CD4-positive, CD25-positive, alpha-beta regulatory T cell (primary cell): ENCODE data around the gene PARVA. TPM values are rescaled to one million over a fixed set of nuclear protein-coding genes. Genes with fewer than 3 reads are reported as not detected.

Experiments used
- ATAC-seq, 2 donors: fragments of 150-1000 bp; cut with Tn5 transposase; one replicate each; pipeline ENCODE4 v1.10.0; 2021; ENCODE audit warnings: low read depth in 2 of 2, moderate number of reproducible peaks in 2 of 2, moderate library complexity in 1 of 2
- DNase-seq, 3 donors: peaks; one replicate each; pipeline versions ENCODE4 v3.0.0 to v3.0.0-alpha.2; 2012 to 2022; ENCODE audit warnings: mixed read lengths in 1 of 3
- H3K27ac ChIP-seq: one replicate; pipeline ENCODE4 v1.7.0; 2013; ENCODE audit warnings: mild to moderate bottlenecking, low read length; ENCODE audit not compliant: insufficient read depth, poor library complexity, severe bottlenecking
- H3K27me3 ChIP-seq: one replicate; pipeline ENCODE4 v1.7.0; 2013; ENCODE audit warnings: low read length; ENCODE audit not compliant: control insufficient read depth, insufficient read depth
- H3K36me3 ChIP-seq: one replicate; pipeline ENCODE4 v1.7.0; 2013; ENCODE audit warnings: mild to moderate bottlenecking, low read length, moderate library complexity; ENCODE audit not compliant: control insufficient read depth, insufficient read depth
- H3K4me1 ChIP-seq: 2 replicates; pipeline ENCODE4 v1.7.0; 2013; ENCODE audit warnings: mild to moderate bottlenecking, low read length; ENCODE audit not compliant: insufficient read depth, control insufficient read depth, poor library complexity, severe bottlenecking
- H3K4me3 ChIP-seq: one replicate; pipeline ENCODE4 v1.7.0; 2013; ENCODE audit warnings: low read depth, mild to moderate bottlenecking, low read length, moderate library complexity
- H3K9me3 ChIP-seq, 2 experiments: 1 replicate in 1 of 2; 2 replicates in 1 of 2; pipeline ENCODE4 v1.7.0; 2013; ENCODE audit warnings: low read length in 2 of 2, mild to moderate bottlenecking in 1 of 2, moderate library complexity in 1 of 2; ENCODE audit not compliant: control insufficient read depth in 2 of 2
- H3K27ac Mint-ChIP-seq, 3 donors: one replicate each; pipeline ENCODE4 v1.8.0; 2020 to 2022; ENCODE audit warnings: mild to moderate bottlenecking in 3 of 3, mixed read lengths in 3 of 3, moderate library complexity in 2 of 3
- H3K27me3 Mint-ChIP-seq: one replicate; pipeline ENCODE4 v1.8.0; 2022; ENCODE audit warnings: mild to moderate bottlenecking, mixed read lengths
- H3K36me3 Mint-ChIP-seq: one replicate; pipeline ENCODE4 v1.8.0; 2020; ENCODE audit warnings: mixed read lengths
- H3K4me1 Mint-ChIP-seq, 4 donors: one replicate each; pipeline ENCODE4 v1.8.0; 2020 to 2022; ENCODE audit warnings: mixed read lengths in 4 of 4, mild to moderate bottlenecking in 1 of 4
- H3K4me3 Mint-ChIP-seq, 4 donors: one replicate each; pipeline ENCODE4 v1.8.0; 2020 to 2022; ENCODE audit warnings: mild to moderate bottlenecking in 4 of 4, mixed read lengths in 4 of 4, moderate library complexity in 3 of 4
- H3K9me3 Mint-ChIP-seq, 7 donors: one replicate each; pipeline ENCODE4 v1.8.0; 2020 to 2022; ENCODE audit warnings: mixed read lengths in 7 of 7, mild to moderate bottlenecking in 3 of 7, moderate library complexity in 2 of 7
- polyA plus RNA-seq, 4 donors: library from polyadenylated mRNA; unstranded; fragments of 300-500 nt; fragmentation: Illumina TruSeq; gene quantifications; one replicate each; pipeline ENCODE4 v1.2.3, GENCODE V29; 2021
- total RNA-seq: library from RNA; stranded (reverse); gene quantifications from one replicate; pipeline ENCODE4 v1.2.3, GENCODE V29; 2022

PARVA gene
- total and polyA plus RNA-seq, 5 donors from 2014 or later, result 0.09 to 0.31 (median 0.24) TPM; not detected in 1

DNA sequence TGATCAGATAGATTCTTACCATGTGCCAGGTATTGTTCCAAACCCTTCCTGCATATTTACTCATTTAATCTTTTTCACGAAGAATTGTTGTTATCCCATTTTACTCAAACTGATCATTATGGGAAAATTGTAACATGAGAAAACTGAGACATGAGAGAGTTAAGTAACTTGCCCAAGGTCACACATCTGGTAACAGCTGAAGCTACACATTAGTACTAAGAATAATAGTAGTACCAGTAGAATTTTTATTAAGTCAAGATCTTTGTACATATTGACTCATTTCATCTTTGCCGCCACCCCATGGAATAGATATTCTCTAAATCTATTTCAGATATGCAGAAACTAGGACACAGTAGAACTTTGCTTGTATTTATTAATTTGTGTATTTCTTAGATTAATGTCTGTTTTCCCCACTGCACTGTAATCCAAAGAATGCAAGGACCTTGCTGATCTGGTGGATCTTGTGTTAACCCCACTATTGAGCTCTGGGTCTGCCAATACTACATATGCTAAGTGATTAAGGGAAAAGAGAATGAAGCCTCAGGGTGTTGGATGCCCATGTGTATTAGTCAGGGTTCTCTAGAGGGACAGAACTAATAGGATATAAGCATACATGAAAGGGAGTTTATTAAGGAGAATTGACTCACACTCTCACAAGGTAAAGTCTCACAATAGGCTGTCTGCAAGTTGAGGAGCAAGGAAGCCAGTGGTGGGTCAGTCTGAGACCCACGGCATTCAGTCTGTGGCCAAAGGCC, 72.8 kb downstream of the PARVA start:
- H3K27me3 ChIP-seq, result peaks cover 3% of the 10 kb centered on the region
- peak overlapping the region in 1 of 3 donors; percentile 12 for H3K27ac Mint-ChIP-seq
- no peaks in the 10 kb centered on the region for H3K9me3 ChIP-seq
- H3K36me3 ChIP-seq, result no peaks in the 10 kb centered on the region
- H3K9me3 Mint-ChIP-seq, result peaks cover 0 to 1% (median 0%) of the 10 kb centered on the region in 7 donors
- no peaks in the 10 kb centered on the region for H3K4me1 Mint-ChIP-seq
- peaks cover 5% of the 10 kb centered on the region for H3K27me3 Mint-ChIP-seq
- H3K36me3 Mint-ChIP-seq, result no peaks in the 10 kb centered on the region
- H3K4me3 Mint-ChIP-seq, result no peak overlapping the region
- H3K4me1 ChIP-seq, result no peaks in the 10 kb centered on the region
- DNase-seq, result no peak
- ATAC-seq, result no peak
- H3K27ac ChIP-seq, result no peak overlapping the region
- H3K4me3 ChIP-seq, result no peak overlapping the region

DNA sequence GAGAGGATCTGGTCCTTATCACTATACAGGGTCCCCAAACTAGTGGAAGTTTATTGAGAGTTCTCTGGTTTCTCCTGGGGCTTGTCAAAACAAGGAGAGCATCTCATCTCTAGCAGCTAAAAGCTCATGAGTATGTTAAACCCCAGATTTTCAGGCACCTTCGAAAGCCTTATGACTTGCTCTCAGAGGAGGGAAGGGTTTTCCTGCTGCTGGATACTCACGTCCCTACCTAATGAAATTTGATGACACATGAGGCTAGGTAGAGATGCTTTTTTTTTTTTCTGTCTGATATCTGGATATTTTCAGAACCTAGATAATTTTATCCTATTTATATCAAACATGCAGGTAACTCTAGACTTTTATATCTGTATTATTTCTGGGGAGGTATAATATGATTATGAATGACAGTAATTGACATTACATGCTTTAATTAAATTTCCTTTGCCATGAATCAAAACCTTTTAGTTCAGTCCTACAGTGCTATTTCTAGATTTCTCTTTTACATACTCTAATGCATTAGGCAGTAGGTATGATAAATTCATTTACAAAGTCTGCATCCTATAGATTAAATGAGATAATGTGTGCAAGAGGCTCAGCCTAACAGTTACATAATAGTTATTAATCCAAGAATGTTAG, 73.9 kb downstream of the PARVA start:
- Mint-ChIP-seq H3K27ac (no peak overlapping the region), H3K4me3 (no peak overlapping the region), H3K4me1 (no peaks in the 10 kb centered on the region), H3K36me3 (no peaks in the 10 kb centered on the region), H3K9me3 (no peaks in the 10 kb centered on the region), H3K27me3 (peaks cover 5% of the 10 kb centered on the region)
- H3K27me3 ChIP-seq, result peaks cover 3% of the 10 kb centered on the region
- no peaks in the 10 kb centered on the region for H3K4me1 ChIP-seq
- H3K9me3 ChIP-seq, result no peaks in the 10 kb centered on the region
- DNase-seq (no peak), ATAC-seq (no peak)
- no peak overlapping the region for H3K27ac ChIP-seq
- no peak overlapping the region for H3K4me3 ChIP-seq
- no peaks in the 10 kb centered on the region for H3K36me3 ChIP-seq

DNA sequence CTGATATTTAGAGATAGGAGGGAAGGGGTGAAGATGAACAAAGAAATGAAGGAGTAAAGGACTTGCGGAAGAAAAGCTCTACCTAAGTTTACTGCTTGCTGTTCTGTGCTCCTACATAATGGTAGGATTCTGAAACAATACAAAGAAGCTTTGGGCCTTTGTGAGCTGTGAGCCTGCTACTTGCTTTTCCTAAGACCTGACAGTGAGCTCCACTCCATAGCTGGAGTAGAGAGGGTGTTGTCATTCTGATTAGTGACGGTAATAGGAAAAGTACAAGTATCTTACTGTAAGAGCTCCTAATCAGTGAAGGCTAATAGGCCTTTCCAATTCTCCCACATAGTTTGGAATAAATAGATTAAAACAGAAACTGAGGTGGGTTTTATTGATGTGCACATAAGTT, 75.9 kb downstream of the PARVA start:
- Histone ChIP-seq H3K36me3 (no peaks in the 10 kb centered on the region), H3K4me1 (no peaks in the 10 kb centered on the region), H3K27me3 (peaks cover 2% of the 10 kb centered on the region), H3K9me3 (no peaks in the 10 kb centered on the region), H3K4me3 (no peak overlapping the region), H3K27ac (no peak overlapping the region)
- Mint-ChIP-seq H3K4me1 (no peaks in the 10 kb centered on the region), H3K27ac (no peak overlapping the region), H3K36me3 (no peaks in the 10 kb centered on the region), H3K4me3 (no peak overlapping the region), H3K27me3 (peaks cover 4% of the 10 kb centered on the region), H3K9me3 (peaks cover 0 to 2% (median 0%) of the 10 kb centered on the region in 7 donors)
- DNase-seq (no peak), ATAC-seq (no peak)

DNA sequence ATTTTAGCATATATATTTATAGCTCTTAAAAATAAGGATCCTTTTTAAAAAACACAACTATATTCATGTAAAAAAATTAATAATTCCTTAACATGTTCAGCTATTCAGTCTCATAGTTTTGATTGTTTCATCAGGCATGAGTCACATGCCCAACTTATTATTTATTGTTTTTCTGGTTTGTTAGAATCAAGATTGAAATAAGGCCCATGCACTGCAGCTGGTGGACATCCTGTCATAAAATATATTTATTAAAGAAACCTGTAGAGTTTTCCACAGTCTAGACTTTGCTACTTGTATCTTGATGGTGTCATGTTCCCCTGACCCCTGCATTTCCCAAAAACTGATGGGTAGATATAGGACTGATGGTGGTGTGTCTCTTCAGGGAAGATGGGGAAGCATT, 77.4 kb downstream of the PARVA start:
- Mint-ChIP-seq H3K27ac (no peak overlapping the region), H3K9me3 (peaks cover 0 to 2% (median 0%) of the 10 kb centered on the region in 7 donors), H3K27me3 (no peaks in the 10 kb centered on the region), H3K4me1 (no peaks in the 10 kb centered on the region), H3K4me3 (no peak overlapping the region), H3K36me3 (no peaks in the 10 kb centered on the region)
- Histone ChIP-seq H3K27me3 (no peaks in the 10 kb centered on the region), H3K36me3 (no peaks in the 10 kb centered on the region), H3K27ac (no peak overlapping the region), H3K4me1 (no peaks in the 10 kb centered on the region), H3K9me3 (no peaks in the 10 kb centered on the region), H3K4me3 (no peak overlapping the region)
- DNase-seq (no peak), ATAC-seq (no peak)

DNA sequence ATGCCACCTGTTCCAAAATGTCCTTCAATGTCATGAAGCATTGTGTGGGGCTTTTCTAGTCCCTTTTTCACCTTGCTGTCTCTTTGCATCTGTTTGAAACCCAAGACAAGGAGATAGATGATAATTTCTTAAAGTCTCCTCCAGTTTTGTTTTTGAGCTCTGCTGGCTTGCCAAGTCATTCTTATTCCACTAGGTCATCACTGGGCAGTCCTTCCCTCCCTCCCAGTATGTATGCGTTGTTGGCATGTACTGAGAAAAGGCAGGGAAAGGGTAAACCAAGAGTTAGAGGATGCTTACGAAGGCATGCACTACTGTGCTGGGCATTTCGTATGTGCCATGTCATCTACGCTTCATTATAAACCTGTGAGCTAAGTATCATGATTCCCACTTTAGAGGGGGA, 78.6 kb downstream of the PARVA start:
- H3K4me1 Mint-ChIP-seq, result no peaks in the 10 kb centered on the region
- H3K9me3 ChIP-seq, result no peaks in the 10 kb centered on the region
- H3K27me3 Mint-ChIP-seq, result no peaks in the 10 kb centered on the region
- ATAC-seq (no peak), DNase-seq (no peak)
- no peak overlapping the region for H3K27ac ChIP-seq
- no peaks in the 10 kb centered on the region for H3K36me3 ChIP-seq
- H3K27ac Mint-ChIP-seq, result no peak overlapping the region
- no peaks in the 10 kb centered on the region for H3K4me1 ChIP-seq
- no peaks in the 10 kb centered on the region for H3K36me3 Mint-ChIP-seq
- H3K4me3 Mint-ChIP-seq, result no peak overlapping the region
- no peaks in the 10 kb centered on the region for H3K27me3 ChIP-seq
- H3K9me3 Mint-ChIP-seq, result peaks cover 0 to 2% (median 0%) of the 10 kb centered on the region in 7 donors
- H3K4me3 ChIP-seq, result no peak overlapping the region

DNA sequence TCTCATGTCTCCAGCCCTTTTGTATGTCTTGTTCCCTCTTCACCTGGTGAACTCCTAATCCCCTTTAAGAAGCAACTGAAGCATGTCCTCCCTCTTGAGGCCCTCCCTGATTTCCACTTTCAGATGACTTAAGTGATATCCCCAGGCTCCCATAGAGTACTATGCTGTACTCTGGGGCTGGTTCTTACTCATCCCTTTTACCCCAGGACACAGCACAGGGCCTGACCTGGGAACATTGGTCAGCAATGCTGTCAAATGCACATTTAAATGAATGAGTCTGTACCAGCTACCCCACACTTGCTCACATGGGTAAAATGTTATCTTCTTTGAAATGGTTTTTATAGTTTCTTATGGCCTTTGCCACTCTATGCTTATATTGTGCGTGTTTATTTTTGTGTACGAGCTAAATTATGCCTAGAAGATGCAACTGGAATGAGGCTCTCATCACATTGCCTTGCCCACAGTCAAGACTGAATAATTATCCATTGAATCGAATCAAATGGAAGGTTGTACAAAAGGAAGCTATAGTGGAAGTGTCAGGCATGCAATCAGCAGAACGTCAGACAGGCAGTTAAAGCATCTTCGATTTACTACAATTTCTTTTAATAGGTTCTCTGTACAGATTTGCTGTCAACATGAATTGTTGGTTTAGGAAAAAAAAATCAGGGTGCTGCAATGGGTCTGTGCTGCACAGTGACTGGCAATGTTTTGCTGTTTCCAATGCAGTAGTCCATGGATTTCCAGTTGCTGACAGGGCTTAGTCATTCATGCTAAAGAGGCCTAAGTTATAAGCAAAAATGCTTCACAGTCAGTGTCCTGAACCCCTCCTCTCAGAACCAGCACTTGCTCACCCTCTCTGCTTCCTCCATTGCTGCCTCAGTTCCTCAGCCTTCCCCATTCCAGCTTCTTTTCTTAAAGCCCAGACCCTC, 79.5 kb downstream of the PARVA start:
- DNase-seq, result no peak
- H3K4me3 Mint-ChIP-seq, result no peak overlapping the region
- Histone ChIP-seq H3K27me3 (no peaks in the 10 kb centered on the region), H3K9me3 (no peaks in the 10 kb centered on the region), H3K27ac (no peak overlapping the region), H3K4me3 (no peak overlapping the region), H3K36me3 (no peaks in the 10 kb centered on the region), H3K4me1 (no peaks in the 10 kb centered on the region)
- no peak for ATAC-seq
- H3K4me1 Mint-ChIP-seq, result no peaks in the 10 kb centered on the region
- H3K9me3 Mint-ChIP-seq, result peaks cover 0 to 2% (median 0%) of the 10 kb centered on the region in 7 donors
- H3K27me3 Mint-ChIP-seq, result no peaks in the 10 kb centered on the region
- no peaks in the 10 kb centered on the region for H3K36me3 Mint-ChIP-seq
- H3K27ac Mint-ChIP-seq, result no peak overlapping the region

DNA sequence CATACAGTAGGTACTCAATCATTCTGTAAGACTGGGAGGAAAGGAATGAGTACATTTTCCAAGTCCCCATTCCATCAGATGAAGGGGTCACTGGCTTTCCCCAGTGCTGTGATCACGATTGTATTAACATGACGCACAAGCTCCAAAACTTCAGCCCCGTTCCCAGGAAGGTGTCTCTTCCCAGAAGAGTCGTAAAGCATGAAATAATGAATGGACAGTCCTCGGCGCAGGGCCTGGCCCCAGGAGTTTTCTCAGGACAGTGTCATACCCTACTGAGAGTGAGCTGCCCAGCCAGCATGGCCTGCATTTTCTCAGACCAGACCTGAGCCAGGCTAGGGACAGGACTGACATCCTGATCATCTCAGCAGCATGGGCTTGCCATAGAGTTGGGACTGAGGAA, 80.7 kb downstream of the PARVA start:
- Histone ChIP-seq H3K27ac (no peak overlapping the region), H3K4me3 (no peak overlapping the region), H3K9me3 (no peaks in the 10 kb centered on the region), H3K27me3 (no peaks in the 10 kb centered on the region), H3K4me1 (no peaks in the 10 kb centered on the region), H3K36me3 (no peaks in the 10 kb centered on the region)
- H3K4me3 Mint-ChIP-seq, result no peak overlapping the region
- peaks cover 0 to 2% (median 0%) of the 10 kb centered on the region in 7 donors for H3K9me3 Mint-ChIP-seq
- H3K36me3 Mint-ChIP-seq, result no peaks in the 10 kb centered on the region
- no peaks in the 10 kb centered on the region for H3K27me3 Mint-ChIP-seq
- H3K27ac Mint-ChIP-seq, result no peak overlapping the region
- no peak for ATAC-seq
- H3K4me1 Mint-ChIP-seq, result no peaks in the 10 kb centered on the region
- no peak for DNase-seq
